GM12874 (cell line): Measurements from ENCODE around the gene SBK1.

Experiments used
- TF ChIP-seq, protein P1 (sequence below): IDR thresholded peaks from 2 replicates; pipeline ENCODE4 v1.5.1; 2011; ENCODE audit warnings: low read depth, mild to moderate bottlenecking, control low read depth, low read length, moderate library complexity; ENCODE audit not compliant: insufficient read depth

Gene SBK1

GRCh38 chr16:28283798-28284577 is 8.3 kb upstream of the SBK1 start:
- TF ChIP-seq, protein P1, sequence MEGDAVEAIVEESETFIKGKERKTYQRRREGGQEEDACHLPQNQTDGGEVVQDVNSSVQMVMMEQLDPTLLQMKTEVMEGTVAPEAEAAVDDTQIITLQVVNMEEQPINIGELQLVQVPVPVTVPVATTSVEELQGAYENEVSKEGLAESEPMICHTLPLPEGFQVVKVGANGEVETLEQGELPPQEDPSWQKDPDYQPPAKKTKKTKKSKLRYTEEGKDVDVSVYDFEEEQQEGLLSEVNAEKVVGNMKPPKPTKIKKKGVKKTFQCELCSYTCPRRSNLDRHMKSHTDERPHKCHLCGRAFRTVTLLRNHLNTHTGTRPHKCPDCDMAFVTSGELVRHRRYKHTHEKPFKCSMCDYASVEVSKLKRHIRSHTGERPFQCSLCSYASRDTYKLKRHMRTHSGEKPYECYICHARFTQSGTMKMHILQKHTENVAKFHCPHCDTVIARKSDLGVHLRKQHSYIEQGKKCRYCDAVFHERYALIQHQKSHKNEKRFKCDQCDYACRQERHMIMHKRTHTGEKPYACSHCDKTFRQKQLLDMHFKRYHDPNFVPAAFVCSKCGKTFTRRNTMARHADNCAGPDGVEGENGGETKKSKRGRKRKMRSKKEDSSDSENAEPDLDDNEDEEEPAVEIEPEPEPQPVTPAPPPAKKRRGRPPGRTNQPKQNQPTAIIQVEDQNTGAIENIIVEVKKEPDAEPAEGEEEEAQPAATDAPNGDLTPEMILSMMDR, result no peak

DNA sequence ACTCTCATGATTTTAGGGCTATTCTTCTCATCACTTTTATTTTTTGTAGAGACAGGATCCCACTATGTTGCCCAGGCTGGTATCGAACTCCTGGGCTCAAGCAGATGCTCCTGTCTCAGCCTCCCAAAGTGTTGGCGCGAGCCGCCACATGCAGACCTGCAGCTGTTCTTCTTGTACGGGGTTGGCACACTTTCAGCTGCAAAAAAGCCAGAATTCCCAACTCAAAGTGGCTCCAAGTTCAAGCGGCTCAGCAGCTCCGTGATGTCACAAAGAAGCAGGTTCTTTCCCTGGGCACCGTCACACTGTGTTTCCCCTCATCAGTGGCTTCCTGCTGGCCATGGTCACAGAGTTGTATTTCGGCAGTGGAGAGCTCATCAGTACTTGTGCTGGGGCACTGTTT is 6.7 kb upstream of the SBK1 start:
- TF ChIP-seq, protein P1, result no peak

DNA sequence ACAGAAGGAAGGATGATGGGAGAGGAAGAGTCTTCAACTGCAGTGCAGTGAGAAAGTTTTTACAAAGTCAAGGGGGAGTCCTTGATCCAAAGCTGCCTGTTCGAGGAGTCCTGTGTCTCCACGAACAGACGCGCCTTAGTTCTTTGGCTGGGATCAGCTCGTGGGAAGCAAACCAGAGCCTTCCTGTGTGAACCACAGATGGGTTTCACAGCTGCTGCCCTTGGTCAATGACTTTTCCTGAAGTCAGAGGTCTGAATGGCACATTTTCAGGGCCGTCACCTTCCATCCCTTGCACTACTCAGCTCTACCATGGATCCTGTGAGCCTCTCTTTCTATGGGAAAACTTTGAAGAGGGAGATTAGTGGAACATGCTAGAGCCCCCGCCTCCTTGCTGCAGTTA is 4.2 kb upstream of the SBK1 start:
- TF ChIP-seq, protein P1, result no peak

GRCh38 chr16:28289048-28289447 is 3.3 kb upstream of the SBK1 start:
- TF ChIP-seq, protein P1, result no peak

DNA sequence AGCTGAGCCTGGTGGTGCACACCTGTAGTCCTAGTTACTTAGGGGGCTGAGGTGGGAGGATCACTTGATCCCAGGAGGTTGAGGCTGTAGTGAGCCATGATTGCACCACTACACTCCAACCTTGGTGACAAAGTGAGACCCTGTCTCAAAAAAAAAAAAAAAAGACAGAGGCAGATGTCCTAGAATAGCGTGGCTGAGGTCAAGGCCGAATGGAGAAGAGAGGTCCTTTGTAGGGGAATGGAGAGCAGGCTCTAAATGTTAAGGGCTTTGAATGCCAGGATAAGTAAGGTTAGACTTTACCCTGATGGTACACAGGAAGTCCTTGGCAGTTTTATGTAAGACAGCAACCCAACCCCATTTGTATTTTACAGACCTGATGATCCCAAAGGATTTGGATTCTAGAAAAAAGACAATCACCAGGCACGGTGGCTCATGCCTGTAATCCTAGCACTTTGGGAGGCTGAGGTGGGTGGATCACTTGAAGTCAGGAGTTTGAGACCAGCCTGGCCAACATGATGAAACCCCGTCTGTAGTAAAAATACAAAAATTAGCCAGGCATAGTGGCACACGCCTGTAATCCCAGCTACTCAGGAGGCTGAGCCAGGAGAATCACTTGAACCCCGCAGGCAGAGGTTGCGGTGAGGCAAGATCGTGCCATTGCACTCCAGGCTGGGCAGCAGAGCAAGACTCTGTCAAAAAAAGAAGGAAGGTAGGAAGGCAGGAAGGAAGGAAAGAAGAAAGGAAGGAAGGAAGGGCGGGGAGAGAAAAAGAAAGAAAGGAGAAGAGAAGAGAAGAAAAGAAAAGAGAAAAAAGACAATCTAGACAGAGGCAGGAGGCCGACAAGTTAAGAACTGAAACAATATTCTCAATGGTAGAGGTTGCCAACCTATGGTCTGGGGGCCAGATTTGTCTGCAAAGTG is 2.1 kb upstream of the SBK1 start:
- TF ChIP-seq, protein P1, result no peak

- TF ChIP-seq, protein P1, result no peak
These were observed 1.5 kb upstream of the SBK1 start for GRCh38 chr16:28290859-28291254.
